CD4-positive, alpha-beta T cell (primary cell): Measurements from ENCODE around the gene TCEAL1. TPM values are rescaled to one million over a fixed set of nuclear protein-coding genes. Genes with fewer than 3 reads are reported as not detected.

Experiments
- ATAC-seq: fragments of 200-7000 bp; cut with Tn5 transposase; one replicate; pipeline ENCODE4 v1.10.0; 2022; ENCODE audit warnings: mild to moderate bottlenecking; ENCODE audit not compliant: poor library complexity
- CTCF ChIA-PET: fragments of 350-600 bp; sonication (Branson Sonifier 250); formaldehyde crosslinking; loops from one replicate; lab custom pipeline; 2021; ENCODE audit warnings: antibody characterized with exemption, inconsistent platforms; lab: Charles Lee
- POLR2A ChIA-PET: fragments of 350-600 bp; sonication (Branson Sonifier 250); formaldehyde crosslinking; loops from one replicate; lab custom pipeline; 2021; ENCODE audit warnings: antibody characterized with exemption, inconsistent platforms; lab: Charles Lee
- DNase-seq, 14 experiments: peaks; one replicate each; pipeline ENCODE4 v3.0.0-alpha.2; 2013 to 2020; ENCODE audit warnings: mixed read lengths in 2 of 14
- H3K27ac ChIP-seq, 2 donors: one replicate each; pipeline versions ENCODE4 v1.5.1 to v1.7.0; 2013; ENCODE audit warnings: low read length in 2 of 2, low read depth in 1 of 2, mild to moderate bottlenecking in 1 of 2
- H3K27me3 ChIP-seq, 2 experiments: 1 replicate in 1 of 2; 2 replicates in 1 of 2; pipeline versions ENCODE4 v1.6.1 to v1.7.0; 2013; ENCODE audit warnings: low read length in 2 of 2, control low read depth in 1 of 2, mild to moderate bottlenecking in 1 of 2, moderate library complexity in 1 of 2; ENCODE audit not compliant: insufficient read depth in 2 of 2, control insufficient read depth in 1 of 2
- H3K36me3 ChIP-seq: one replicate; pipeline ENCODE4 v1.6.1; 2013; ENCODE audit warnings: low read length, control low read depth; ENCODE audit not compliant: insufficient read depth
- H3K4me1 ChIP-seq: one replicate; pipeline ENCODE4 v1.6.1; 2013; ENCODE audit warnings: low read length, control low read depth; ENCODE audit not compliant: insufficient read depth
- H3K4me3 ChIP-seq: one replicate; pipeline ENCODE4 v1.5.1; 2013; ENCODE audit warnings: mild to moderate bottlenecking, low read length, moderate library complexity
- H3K9me3 ChIP-seq, 2 experiments: 1 replicate in 1 of 2; 2 replicates in 1 of 2; pipeline versions ENCODE4 v1.6.1 to v1.7.0; 2013; ENCODE audit warnings: low read length in 2 of 2, mild to moderate bottlenecking in 2 of 2, control low read depth in 1 of 2, moderate library complexity in 1 of 2; ENCODE audit not compliant: control insufficient read depth in 1 of 2, insufficient read depth in 1 of 2
- H3K27ac Mint-ChIP-seq: one replicate; pipeline ENCODE4 v1.8.0; 2020; ENCODE audit warnings: mixed read lengths
- H3K27me3 Mint-ChIP-seq: one replicate; pipeline ENCODE4 v1.8.0; 2021; ENCODE audit warnings: mixed read lengths
- H3K36me3 Mint-ChIP-seq: one replicate; pipeline ENCODE4 v1.8.0; 2021; ENCODE audit warnings: low read depth, mixed read lengths
- H3K4me1 Mint-ChIP-seq: one replicate; pipeline ENCODE4 v1.8.0; 2021; ENCODE audit warnings: low read depth, mixed read lengths
- H3K4me3 Mint-ChIP-seq: one replicate; pipeline ENCODE4 v1.8.0; 2020; ENCODE audit warnings: mild to moderate bottlenecking, mixed read lengths
- H3K9me3 Mint-ChIP-seq: one replicate; pipeline ENCODE4 v1.8.0; 2020; ENCODE audit warnings: mixed read lengths
- CTCF ChIP-seq: fragments of 200-600 bp; IDR thresholded peaks from one replicate; pipeline ENCODE4 v1.8.0; 2022; ENCODE audit warnings: antibody characterized with exemption, mild to moderate bottlenecking
- intact Hi-C, 2 experiments: fragments of 100-400 bp; cut with DNase I in 1 of 2; cut with micrococcal nuclease in 1 of 2; formaldehyde crosslinking; loops; one replicate each; pipeline versions ENCODE4 v1.15.1 to v1.9.0; 2023 to 2025; cut with DNase I, micrococcal nuclease
- total RNA-seq, 174 experiments: library from RNA in 2 of 174; stranded (reverse) in 2 of 174; gene quantifications; one replicate each; pipeline ENCODE4 v1.2.3 and lab custom pipeline; 2021 to 2026

TCEAL1 gene
- total RNA-seq, 2 experiments from 2014 or later: 4.0 to 4.9 TPM

GRCh38 chrX:103613362-103613890 is 15.3 kb upstream of the TCEAL1 start:
- no peak for TF ChIP-seq CTCF
- ChIA-PET CTCF (no interaction called here), POLR2A (no interaction called here)
- peaks cover 3% of the 10 kb centered on the region for H3K4me1 ChIP-seq
- no peaks in the 10 kb centered on the region for H3K36me3 ChIP-seq
- H3K9me3 Mint-ChIP-seq: no peaks in the 10 kb centered on the region
- no peaks in the 10 kb centered on the region for H3K4me1 Mint-ChIP-seq
- no peaks in the 10 kb centered on the region for H3K36me3 Mint-ChIP-seq
- no peaks in the 10 kb centered on the region for H3K27me3 ChIP-seq
- H3K4me3 Mint-ChIP-seq: no peak overlapping the region
- no peaks in the 10 kb centered on the region for H3K27me3 Mint-ChIP-seq
- H3K27ac ChIP-seq: no peak overlapping the region
- intact Hi-C loops: no loop called here
- ATAC-seq: no peak
- DNase-seq: no peak
- no peaks in the 10 kb centered on the region for H3K9me3 ChIP-seq
- H3K27ac Mint-ChIP-seq: no peak overlapping the region
- H3K4me3 ChIP-seq: no peak overlapping the region

GRCh38 chrX:103614999-103615398 is 13.8 kb upstream of the TCEAL1 start:
- H3K27ac ChIP-seq: no peak overlapping the region
- H3K27ac Mint-ChIP-seq: no peak overlapping the region
- ChIA-PET POLR2A (no interaction called here), CTCF (no interaction called here)
- intact Hi-C loops: no loop called here
- no peak overlapping the region for H3K4me3 ChIP-seq
- no peaks in the 10 kb centered on the region for H3K36me3 Mint-ChIP-seq
- no peaks in the 10 kb centered on the region for H3K9me3 Mint-ChIP-seq
- DNase-seq (no peak), ATAC-seq (no peak)
- H3K36me3 ChIP-seq: no peaks in the 10 kb centered on the region
- no peaks in the 10 kb centered on the region for H3K4me1 ChIP-seq
- no peaks in the 10 kb centered on the region for H3K27me3 ChIP-seq
- no peaks in the 10 kb centered on the region for H3K4me1 Mint-ChIP-seq
- no peak for TF ChIP-seq CTCF
- no peak overlapping the region for H3K4me3 Mint-ChIP-seq
- H3K27me3 Mint-ChIP-seq: no peaks in the 10 kb centered on the region
- no peaks in the 10 kb centered on the region for H3K9me3 ChIP-seq

- Histone ChIP-seq H3K4me3 (no peak overlapping the region), H3K36me3 (no peaks in the 10 kb centered on the region), H3K27me3 (no peaks in the 10 kb centered on the region), H3K4me1 (no peaks in the 10 kb centered on the region), H3K27ac (no peak overlapping the region), H3K9me3 (no peaks in the 10 kb centered on the region)
- POLR2A ChIA-PET: no interaction called here
- no peak overlapping the region for H3K4me3 Mint-ChIP-seq
- no peaks in the 10 kb centered on the region for H3K36me3 Mint-ChIP-seq
- H3K9me3 Mint-ChIP-seq: no peaks in the 10 kb centered on the region
- TF ChIP-seq CTCF: no peak
- H3K27me3 Mint-ChIP-seq: no peaks in the 10 kb centered on the region
- intact Hi-C loops: no loop called here
- DNase-seq (no peak), ATAC-seq (no peak)
- no peak overlapping the region for H3K27ac Mint-ChIP-seq
- CTCF ChIA-PET: no interaction called here
- H3K4me1 Mint-ChIP-seq: no peaks in the 10 kb centered on the region
Measured at GRCh38 chrX:103615781-103616371, 12.9 kb upstream of the TCEAL1 start.
